Measurements from ENCODE around the gene MMRN2. TPM values are rescaled to one million over a fixed set of nuclear protein-coding genes. Genes with fewer than 3 reads are reported as not detected.

MMRN2 gene
- total RNA-seq, 2 donors from 2014 or later, result 0.98 TPM; not detected in 1

GRCh38 chr10:86976362-86977056 lies 19.1 kb upstream of the MMRN2 start:
- Mint-ChIP-seq H3K27ac (no peak overlapping the region), H3K4me3 (no peak overlapping the region), H3K27me3 (no peaks in the 10 kb centered on the region), H3K36me3 (ENCODE audit: low read depth) (no peaks in the 10 kb centered on the region), H3K4me1 (peaks cover 9% of the 10 kb centered on the region), H3K9me3 (no peaks in the 10 kb centered on the region)
- no peak for ATAC-seq (replicated peaks)

- peaks cover 9% of the 10 kb centered on the region for H3K4me1 Mint-ChIP-seq
- ATAC-seq (replicated peaks), result no peak
- no peak overlapping the region for H3K27ac Mint-ChIP-seq
- H3K27me3 Mint-ChIP-seq, result no peaks in the 10 kb centered on the region
- no peak overlapping the region for H3K4me3 Mint-ChIP-seq
- no peaks in the 10 kb centered on the region for H3K36me3 Mint-ChIP-seq (ENCODE audit: low read depth)
- no peaks in the 10 kb centered on the region for H3K9me3 Mint-ChIP-seq
Observed at GRCh38 chr10:86974484-86974883, 17.1 kb upstream of the MMRN2 start.

GRCh38 chr10:86972613-86973380 lies 15.4 kb upstream of the MMRN2 start:
- no peak for ATAC-seq (replicated peaks)
- peaks cover 9% of the 10 kb centered on the region for H3K4me1 Mint-ChIP-seq
- peak overlapping the region; percentile 52 for H3K27ac Mint-ChIP-seq
- peak overlapping the region; percentile 80 for H3K4me3 Mint-ChIP-seq
- no peaks in the 10 kb centered on the region for H3K9me3 Mint-ChIP-seq
- no peaks in the 10 kb centered on the region for H3K36me3 Mint-ChIP-seq (ENCODE audit: low read depth)
- no peaks in the 10 kb centered on the region for H3K27me3 Mint-ChIP-seq

- peaks cover 12% of the 10 kb centered on the region for H3K4me1 Mint-ChIP-seq
- no peaks in the 10 kb centered on the region for H3K9me3 Mint-ChIP-seq
- H3K36me3 Mint-ChIP-seq (ENCODE audit: low read depth), result no peaks in the 10 kb centered on the region
- H3K4me3 Mint-ChIP-seq, result peak overlapping the region; percentile 80
- ATAC-seq (replicated peaks), result peak; percentile 90
- peak overlapping the region; percentile 93 for H3K27ac Mint-ChIP-seq
- H3K27me3 Mint-ChIP-seq, result no peaks in the 10 kb centered on the region
Observed at GRCh38 chr10:86971232-86971991, 14.0 kb upstream of the MMRN2 start.

GRCh38 chr10:86970982-86971231 lies 13.5 kb upstream of the MMRN2 start:
- H3K27me3 Mint-ChIP-seq, result no peaks in the 10 kb centered on the region
- H3K4me1 Mint-ChIP-seq, result peaks cover 16% of the 10 kb centered on the region
- H3K27ac Mint-ChIP-seq, result peak overlapping the region; percentile 73
- H3K36me3 Mint-ChIP-seq (ENCODE audit: low read depth), result no peaks in the 10 kb centered on the region
- no peak for ATAC-seq (replicated peaks)
- peak overlapping the region; percentile 80 for H3K4me3 Mint-ChIP-seq
- H3K9me3 Mint-ChIP-seq, result no peaks in the 10 kb centered on the region

GRCh38 chr10:86970162-86970981 lies 13.0 kb upstream of the MMRN2 start:
- Mint-ChIP-seq H3K27me3 (no peaks in the 10 kb centered on the region), H3K4me3 (peak overlapping the region; percentile 80), H3K9me3 (no peaks in the 10 kb centered on the region), H3K4me1 (peaks cover 21% of the 10 kb centered on the region), H3K27ac (peak overlapping the region; percentile 73), H3K36me3 (ENCODE audit: low read depth) (no peaks in the 10 kb centered on the region)
- no peak for ATAC-seq (replicated peaks)

- Mint-ChIP-seq H3K27me3 (no peaks in the 10 kb centered on the region), H3K27ac (no peak overlapping the region), H3K9me3 (no peaks in the 10 kb centered on the region), H3K4me1 (peaks cover 22% of the 10 kb centered on the region), H3K4me3 (peak overlapping the region; percentile 23), H3K36me3 (ENCODE audit: low read depth) (no peaks in the 10 kb centered on the region)
- no peak for ATAC-seq (replicated peaks)
Observed at GRCh38 chr10:86969421-86970041, 12.1 kb upstream of the MMRN2 start.

GRCh38 chr10:86968994-86969355 lies 11.6 kb upstream of the MMRN2 start:
- Mint-ChIP-seq H3K4me3 (peak overlapping the region; percentile 23), H3K9me3 (no peaks in the 10 kb centered on the region), H3K36me3 (ENCODE audit: low read depth) (no peaks in the 10 kb centered on the region), H3K4me1 (peaks cover 22% of the 10 kb centered on the region), H3K27me3 (no peaks in the 10 kb centered on the region), H3K27ac (no peak overlapping the region)
- ATAC-seq (replicated peaks), result no peak

GRCh38 chr10:86968271-86968993 lies 11.0 kb upstream of the MMRN2 start, which contains the start of gene ADIRF:
ADIRF (plus strand) TSS chr10:86968482; CDS start chr10:86968545, 63 bp downstream.
- no peaks in the 10 kb centered on the region for H3K9me3 Mint-ChIP-seq
- no peaks in the 10 kb centered on the region for H3K27me3 Mint-ChIP-seq
- H3K4me3 Mint-ChIP-seq, result peak within 1 kb of the TSS; percentile 23
- peaks cover 22% of the 10 kb centered on the region for H3K4me1 Mint-ChIP-seq
- H3K27ac Mint-ChIP-seq, result no peak within 1 kb of the TSS
- no peaks in the 10 kb centered on the region for H3K36me3 Mint-ChIP-seq (ENCODE audit: low read depth)
- ATAC-seq (replicated peaks), result no peak

GRCh38 chr10:86967481-86967941 lies 10.1 kb upstream of the MMRN2 start:
- no peak overlapping the region for H3K27ac Mint-ChIP-seq
- no peak for ATAC-seq (replicated peaks)
- H3K4me3 Mint-ChIP-seq, result no peak overlapping the region
- peaks cover 19% of the 10 kb centered on the region for H3K4me1 Mint-ChIP-seq
- H3K27me3 Mint-ChIP-seq, result no peaks in the 10 kb centered on the region
- H3K36me3 Mint-ChIP-seq (ENCODE audit: low read depth), result no peaks in the 10 kb centered on the region
- no peaks in the 10 kb centered on the region for H3K9me3 Mint-ChIP-seq

- peak overlapping the region; percentile 68 for H3K27ac Mint-ChIP-seq
Observed at GRCh38 chr10:86965986-86966654, 8.7 kb upstream of the MMRN2 start.

GRCh38 chr10:86964847-86965190 lies 7.4 kb upstream of the MMRN2 start:
- Mint-ChIP-seq H3K9me3 (no peaks in the 10 kb centered on the region), H3K4me1 (peaks cover 17% of the 10 kb centered on the region), H3K36me3 (ENCODE audit: low read depth) (no peaks in the 10 kb centered on the region), H3K27me3 (no peaks in the 10 kb centered on the region), H3K4me3 (no peak overlapping the region), H3K27ac (peak overlapping the region; percentile 48)
- ATAC-seq (replicated peaks), result no peak

More at GRCh38 chr10:86965986-86966654, 8.7 kb upstream of the MMRN2 start:
- Mint-ChIP-seq H3K27me3 (no peaks in the 10 kb centered on the region), H3K36me3 (ENCODE audit: low read depth) (no peaks in the 10 kb centered on the region), H3K4me1 (peaks cover 13% of the 10 kb centered on the region), H3K9me3 (no peaks in the 10 kb centered on the region), H3K4me3 (peak overlapping the region; percentile 71)
- ATAC-seq (replicated peaks), result peak; percentile 10
